ENCODE results near the gene EIF4ENIF1.
A peak's percentile ranks its signal among the peaks of the same experiment; 100 is the strongest.
"Not testable (repeated sequence)": the region's sequence is repeated elsewhere in the genome, so short reads cannot be mapped to it uniquely, and the experiment has no call there.

The EIF4ENIF1 gene

DNA sequence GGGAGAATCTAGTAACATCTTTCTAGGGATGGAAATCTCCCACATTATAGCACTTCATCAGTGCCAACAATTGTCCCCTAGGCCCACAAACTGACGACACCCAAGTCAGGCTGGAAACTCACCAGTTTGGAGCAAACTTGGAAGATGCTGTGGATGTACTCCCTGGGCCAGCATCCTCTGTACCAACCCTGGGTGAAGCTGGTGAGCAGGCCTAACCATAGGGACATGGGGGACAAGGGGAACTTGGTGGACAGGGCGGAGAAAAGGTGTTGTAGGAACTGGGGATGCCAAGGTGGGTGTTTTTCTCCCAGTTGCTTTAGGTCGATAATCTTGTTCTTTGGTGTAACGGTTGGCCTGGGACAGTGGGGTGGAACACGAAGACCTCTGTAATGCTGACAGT, 48.0 kb downstream of the EIF4ENIF1 start:
- DNase-seq (ENCODE audit: low read depth), result no peak

DNA sequence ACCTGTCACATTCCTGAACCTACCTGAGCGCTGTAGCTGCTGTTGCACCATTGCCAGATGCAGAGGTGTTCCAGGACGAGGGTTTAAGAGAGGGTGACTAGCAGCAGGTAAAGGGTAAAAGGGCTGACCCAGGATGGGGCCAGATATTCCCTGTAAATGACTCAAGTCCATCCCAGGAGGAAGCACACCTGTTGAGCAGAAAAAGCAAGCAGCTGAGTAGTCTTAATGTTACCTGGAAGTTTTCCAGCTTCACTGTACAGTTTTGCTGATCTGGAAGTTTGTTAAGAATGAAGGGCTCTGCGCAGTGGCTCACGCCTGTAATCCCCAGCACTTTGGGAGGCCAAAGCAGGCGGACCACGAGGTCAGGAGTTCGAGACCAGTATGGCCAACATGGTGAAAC, 49.0 kb downstream of the EIF4ENIF1 start:
- DNase-seq (ENCODE audit: low read depth), result no peak

DNA sequence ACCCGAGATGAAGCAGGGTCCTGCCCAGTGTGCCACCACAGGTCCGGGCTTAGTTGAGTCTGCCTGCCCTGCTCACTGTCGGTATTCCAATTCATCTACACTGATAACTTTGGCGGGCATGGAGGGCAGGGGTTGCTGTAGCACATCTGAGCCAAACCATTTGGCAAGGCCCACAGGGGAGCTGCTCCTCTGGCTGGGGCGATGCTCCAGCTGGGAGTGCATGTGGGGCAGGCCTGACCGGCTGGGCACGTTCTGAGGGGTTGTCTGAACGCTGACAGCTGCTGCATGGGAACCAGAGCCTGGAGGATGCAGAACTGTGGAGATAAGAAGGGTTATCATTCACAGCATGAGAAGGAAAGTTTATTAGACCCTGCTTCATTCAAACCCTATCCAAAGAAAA, 49.8 kb downstream of the EIF4ENIF1 start:
- DNase-seq (ENCODE audit: low read depth), result no peak

DNA sequence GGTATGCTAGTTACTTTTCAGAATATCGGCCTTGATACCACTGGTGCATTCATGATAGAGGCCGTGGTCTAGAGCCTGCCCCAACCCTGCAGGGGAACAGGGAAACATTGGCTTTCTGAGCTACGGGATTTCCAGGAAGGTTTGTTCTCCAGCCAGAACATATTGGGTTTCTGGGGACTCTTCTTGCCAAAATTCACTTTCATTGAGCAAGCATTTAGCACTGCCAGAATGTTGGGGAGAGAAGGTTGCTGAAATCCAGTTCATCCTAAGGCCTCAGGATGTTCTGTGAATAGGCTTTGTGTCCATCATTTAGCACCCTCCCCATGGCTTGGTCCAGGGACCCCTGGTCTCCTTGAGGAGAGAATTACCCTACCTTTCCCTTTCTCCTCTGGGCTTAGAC, 53.5 kb downstream of the EIF4ENIF1 start:
- no peak for DNase-seq (ENCODE audit: low read depth)

DNA sequence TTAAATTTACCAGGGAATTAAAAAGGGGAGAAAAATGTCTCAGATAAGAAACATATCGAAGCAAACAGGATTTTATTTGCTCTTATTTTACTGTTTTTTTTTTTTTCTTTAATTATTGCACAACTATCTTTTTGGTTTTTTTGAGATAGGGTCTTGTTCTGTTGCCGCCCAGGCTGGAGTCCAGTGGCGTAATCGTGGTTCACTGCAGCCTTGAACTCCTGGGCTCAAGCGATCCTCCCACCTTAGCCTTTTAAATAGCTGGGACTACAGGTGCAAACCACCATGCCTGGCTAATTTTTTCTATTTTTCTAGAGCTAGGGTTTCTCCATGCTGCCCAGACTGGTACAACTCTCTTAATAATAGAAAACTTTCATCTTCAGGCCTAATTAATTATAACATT, 57.7 kb downstream of the EIF4ENIF1 start:
- DNase-seq (ENCODE audit: low read depth), result no peak

DNA sequence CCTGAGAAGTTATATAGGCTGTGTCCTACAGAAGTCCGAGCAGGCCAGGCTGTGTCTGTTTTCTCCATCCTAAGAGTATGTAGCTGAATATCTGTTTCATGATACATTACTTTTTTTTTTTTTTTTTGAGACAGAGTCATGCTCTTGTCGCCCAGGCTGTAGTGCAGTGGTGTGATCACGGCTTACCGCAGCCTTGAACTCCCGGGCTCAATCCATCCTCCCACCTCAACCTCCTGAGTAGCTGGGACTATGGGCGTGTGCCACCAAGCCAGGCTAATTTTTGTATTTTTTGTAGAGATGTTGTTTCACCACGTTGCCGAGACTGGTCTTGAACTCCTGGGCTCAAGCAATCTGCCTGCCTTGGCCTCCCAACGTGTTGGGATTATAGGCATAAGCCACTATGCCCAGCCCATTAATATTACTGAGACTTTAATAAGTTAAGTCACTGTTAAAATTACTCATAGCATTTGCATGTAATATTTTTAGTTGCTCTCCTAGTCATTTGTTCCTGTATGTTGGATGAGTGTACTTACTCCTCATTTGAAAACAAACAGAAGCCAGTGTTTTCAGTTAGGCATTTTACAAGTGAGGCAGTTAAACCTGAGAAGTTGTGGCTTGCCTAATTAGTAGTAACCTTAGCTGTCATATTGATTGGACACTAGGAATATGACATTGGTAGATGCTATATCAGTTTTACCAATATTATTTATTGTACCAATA, 64.2 kb downstream of the EIF4ENIF1 start:
- DNase-seq (ENCODE audit: low read depth), result no peak

DNA sequence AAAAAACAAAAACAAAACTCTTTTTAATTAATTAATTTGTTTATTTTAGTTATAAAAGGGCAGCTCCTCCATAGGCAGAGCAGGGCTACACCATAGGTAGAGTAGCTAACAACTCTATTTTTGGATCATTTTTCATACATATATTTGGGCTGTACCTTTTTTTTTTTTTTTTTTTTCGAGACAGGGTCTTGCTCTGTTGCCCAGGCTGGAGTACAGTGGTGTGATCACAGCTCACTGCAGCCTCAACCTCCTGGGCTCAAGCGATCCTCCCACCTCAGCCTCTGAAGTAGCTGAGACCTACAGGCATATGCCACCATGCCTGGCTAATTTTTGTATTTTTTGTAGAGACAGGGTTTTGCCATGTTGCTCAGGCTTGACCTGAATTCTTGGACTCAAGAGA, 87.3 kb downstream of the EIF4ENIF1 start:
- DNase-seq (ENCODE audit: low read depth), result not testable (repeated sequence)

DNA sequence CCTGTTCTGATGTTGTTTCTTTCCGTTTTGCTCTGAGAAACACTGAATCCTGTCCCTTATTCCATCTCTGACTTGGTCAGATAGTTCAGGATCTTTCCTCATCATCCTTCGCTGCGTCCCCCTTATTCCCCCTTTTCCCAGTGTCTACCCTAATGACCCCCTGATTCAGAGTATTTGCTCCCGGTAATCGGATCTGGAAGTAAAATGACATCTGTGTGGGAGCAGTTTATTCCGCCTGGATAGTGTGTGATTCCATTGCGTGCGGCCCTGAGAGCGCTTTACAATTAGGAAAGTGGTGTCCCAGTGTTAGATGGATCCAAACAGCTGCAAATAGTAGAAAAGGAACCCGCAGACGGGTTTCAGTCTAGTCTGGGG, 89.6 kb downstream of the EIF4ENIF1 start:
- no peak for DNase-seq (ENCODE audit: low read depth)

DNA sequence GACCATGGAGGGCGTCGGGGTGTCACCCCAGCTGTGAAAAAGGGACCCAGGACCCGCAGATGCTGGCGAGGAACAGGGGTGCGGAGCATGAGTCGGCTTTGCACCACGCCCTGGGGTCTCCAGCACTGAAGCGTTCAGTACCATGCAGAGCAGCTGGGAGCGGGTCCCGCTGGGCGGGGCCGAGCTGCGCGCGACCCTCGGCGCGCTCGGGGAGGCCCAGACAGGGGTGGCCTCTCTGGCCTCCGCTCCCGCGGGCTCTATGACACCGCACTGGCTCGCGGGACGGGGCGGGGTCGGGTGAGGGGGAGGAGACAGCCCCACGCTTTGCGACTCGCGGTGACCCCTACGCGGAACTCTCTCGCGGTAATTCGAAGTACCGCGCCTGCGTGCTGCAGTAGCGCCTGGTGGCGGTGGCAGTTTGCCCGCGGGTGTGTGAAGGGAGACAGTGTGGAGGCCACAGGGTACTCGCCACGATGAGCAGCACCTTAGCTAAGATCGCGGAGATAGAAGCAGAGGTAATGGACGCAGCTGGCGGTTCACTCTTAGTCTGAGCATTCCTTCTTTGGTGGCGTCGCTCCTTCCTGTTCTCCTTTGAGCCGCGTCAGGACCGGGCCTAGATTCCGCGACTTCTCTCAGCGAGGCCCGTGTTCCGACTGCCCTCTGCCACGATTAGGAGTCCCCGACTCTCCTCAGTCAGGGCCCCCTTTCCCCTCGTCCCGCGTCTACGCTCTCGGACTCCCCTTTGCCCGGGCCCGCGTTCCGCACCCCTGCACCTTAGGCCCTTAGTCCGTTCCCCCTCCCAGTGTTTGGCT, 90.2 kb downstream of the EIF4ENIF1 start, which contains the start of gene DRG1:
TSS of gene DRG1 (plus strand) at position 394 of the 812 bp plus-strand sequence. CDS start at position 474, 80 bp downstream.
- peak; percentile 94 for DNase-seq (ENCODE audit: low read depth)

DNA sequence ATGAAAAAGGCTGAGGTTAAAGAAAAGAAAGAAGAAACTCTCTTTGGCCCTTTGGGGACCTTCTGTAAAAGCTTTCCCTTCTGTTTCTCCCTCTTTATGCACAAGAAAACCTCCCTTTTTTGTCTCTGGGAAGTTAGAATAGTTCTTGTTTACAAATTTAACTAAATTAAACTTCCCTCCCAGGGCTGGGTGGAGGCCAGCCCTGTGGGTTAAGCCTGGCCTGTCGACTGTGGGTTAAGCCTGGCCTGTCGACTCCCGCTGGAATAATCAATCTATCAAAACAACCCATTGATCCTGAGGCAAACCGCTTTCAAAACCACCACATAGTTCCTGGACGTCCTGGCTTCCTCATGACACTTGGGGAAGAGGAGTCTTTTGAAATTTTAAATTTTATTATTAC, 91.4 kb downstream of the EIF4ENIF1 start:
- no peak for DNase-seq (ENCODE audit: low read depth)

DNA sequence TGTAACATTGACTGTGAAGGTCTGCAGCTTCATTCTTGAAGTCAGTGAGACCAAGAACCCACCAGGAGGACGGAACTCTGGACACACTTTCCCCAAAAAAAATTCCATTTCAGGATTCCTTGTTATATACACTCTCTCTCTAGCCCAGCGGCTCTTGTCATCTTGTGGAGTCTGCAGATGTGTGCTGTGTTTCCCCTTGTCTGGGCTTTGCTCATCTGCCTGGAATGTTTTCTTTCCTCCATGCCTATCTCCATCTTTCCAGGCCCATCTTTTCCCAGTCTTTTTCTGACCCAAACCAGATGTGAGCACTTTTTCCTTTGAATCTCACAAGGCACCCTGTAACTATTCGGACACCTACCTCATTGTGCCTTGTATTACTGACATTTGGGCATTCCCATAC, 95.3 kb downstream of the EIF4ENIF1 start:
- no peak for DNase-seq (ENCODE audit: low read depth)

DNA sequence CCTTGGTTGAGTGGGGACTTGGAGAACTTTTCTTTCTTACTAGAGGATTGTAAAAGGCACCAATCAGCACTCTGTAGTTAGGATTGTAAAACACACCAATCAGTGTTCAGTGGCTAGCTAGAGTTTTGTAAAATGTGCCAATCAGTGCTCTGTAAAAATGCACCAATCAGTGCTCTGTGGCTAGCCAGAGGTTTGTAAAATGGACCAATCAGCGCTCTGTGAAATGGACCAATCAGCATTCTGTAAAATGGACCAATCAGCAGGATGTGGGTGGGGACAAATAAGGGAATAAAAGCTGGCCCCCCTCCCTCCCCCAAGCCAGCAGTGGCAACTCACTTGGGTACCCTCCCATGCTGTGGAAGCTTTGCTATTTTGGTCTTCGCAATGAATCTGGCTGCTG, 95.7 kb downstream of the EIF4ENIF1 start:
- DNase-seq (ENCODE audit: low read depth), result no peak
